Measurements from ENCODE around the gene WT1. TPM values are rescaled to one million over a fixed set of nuclear protein-coding genes. Genes with fewer than 3 reads are reported as not detected.
A peak's percentile ranks its signal among the peaks of the same experiment; 100 is the strongest.

The WT1 gene
- total RNA-seq, 2 donors from 2014 or later, result not detected

DNA sequence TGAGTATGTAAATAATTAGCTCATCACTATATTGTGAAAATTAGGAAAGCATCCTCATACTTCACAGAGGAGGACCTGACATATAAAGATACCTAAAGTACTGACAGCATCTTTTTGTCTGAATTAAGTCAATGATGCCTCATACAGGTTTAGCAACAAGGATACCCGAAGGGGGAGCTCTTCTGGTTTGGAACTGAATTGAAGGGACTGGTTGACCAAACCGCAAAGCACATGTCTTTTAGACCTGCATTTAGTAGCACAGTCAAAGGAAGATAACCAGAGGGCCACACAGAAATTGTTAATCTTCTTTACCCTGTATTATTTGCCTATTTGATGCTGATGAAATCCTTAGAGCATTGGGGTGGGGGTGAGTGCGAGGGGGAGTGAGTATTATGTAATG, 12.9 kb upstream of the WT1 start:
- DNase-seq (ENCODE audit: low spot score) (no peak), ATAC-seq (no peak)
- no peaks in the 10 kb centered on the region for H3K36me3 Mint-ChIP-seq
- H3K27ac Mint-ChIP-seq, result no peak overlapping the region
- H3K9me3 Mint-ChIP-seq, result no peaks in the 10 kb centered on the region
- H3K4me3 Mint-ChIP-seq, result no peak overlapping the region
- peaks cover 20% of the 10 kb centered on the region in 2 donors for H3K27me3 Mint-ChIP-seq
- H3K4me1 Mint-ChIP-seq (ENCODE audit: low read depth in 2 of 2), result no peaks in the 10 kb centered on the region

DNA sequence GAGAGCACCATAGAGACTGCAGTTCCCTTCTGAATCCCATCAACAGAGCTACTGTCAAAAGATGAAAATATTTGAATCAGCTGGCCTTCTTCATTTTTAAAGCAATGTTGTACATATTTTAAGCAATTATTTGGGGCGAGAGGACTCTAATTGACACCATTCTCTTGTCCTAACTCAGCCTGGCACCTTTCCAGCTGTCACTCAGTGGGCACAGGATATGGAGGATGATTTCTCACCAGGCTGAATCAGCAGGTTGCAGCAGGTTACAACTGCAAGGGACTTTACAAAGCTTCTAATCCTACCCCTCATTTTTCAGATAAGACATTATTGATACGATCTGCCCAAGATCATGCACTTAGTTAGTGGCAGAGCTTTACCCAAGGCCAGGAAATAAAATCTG, 11.9 kb upstream of the WT1 start:
- H3K9me3 Mint-ChIP-seq, result no peaks in the 10 kb centered on the region
- no peak for DNase-seq (ENCODE audit: low spot score)

DNA sequence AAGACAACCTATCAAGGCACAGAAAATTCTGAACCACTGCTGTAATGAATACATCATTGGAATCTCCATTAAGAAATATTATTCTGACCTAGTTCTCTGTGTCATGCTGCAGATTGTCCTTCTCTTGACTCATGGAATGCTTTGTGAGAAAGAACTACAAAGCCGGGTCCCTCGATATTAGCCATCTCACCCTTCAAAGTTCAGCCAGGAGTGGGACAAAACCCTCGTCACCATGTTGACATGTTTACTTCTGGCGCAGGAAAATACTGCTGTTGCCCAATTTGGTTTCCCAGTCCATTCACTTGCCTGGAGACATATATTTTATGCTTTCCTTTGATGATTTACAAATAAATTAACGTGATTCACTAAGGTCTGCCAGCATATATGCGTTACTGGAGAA, 10.9 kb upstream of the WT1 start:
- no peak overlapping the region for H3K27ac Mint-ChIP-seq
- H3K4me1 Mint-ChIP-seq (ENCODE audit: low read depth in 2 of 2), result no peaks in the 10 kb centered on the region
- H3K36me3 Mint-ChIP-seq, result no peaks in the 10 kb centered on the region
- H3K4me3 Mint-ChIP-seq, result no peak overlapping the region
- peaks cover 20 to 32% of the 10 kb centered on the region in 2 donors for H3K27me3 Mint-ChIP-seq
- no peaks in the 10 kb centered on the region for H3K9me3 Mint-ChIP-seq
- no peak for ATAC-seq
- no peak for DNase-seq (ENCODE audit: low spot score)

More for the DNA sequence above, 11.9 kb upstream of the WT1 start:
- H3K4me3 Mint-ChIP-seq, result no peak overlapping the region
- H3K27ac Mint-ChIP-seq, result no peak overlapping the region
- H3K36me3 Mint-ChIP-seq, result no peaks in the 10 kb centered on the region
- no peak for ATAC-seq
- H3K27me3 Mint-ChIP-seq, result peaks cover 20 to 22% of the 10 kb centered on the region in 2 donors
- no peaks in the 10 kb centered on the region for H3K4me1 Mint-ChIP-seq (ENCODE audit: low read depth in 2 of 2)

DNA sequence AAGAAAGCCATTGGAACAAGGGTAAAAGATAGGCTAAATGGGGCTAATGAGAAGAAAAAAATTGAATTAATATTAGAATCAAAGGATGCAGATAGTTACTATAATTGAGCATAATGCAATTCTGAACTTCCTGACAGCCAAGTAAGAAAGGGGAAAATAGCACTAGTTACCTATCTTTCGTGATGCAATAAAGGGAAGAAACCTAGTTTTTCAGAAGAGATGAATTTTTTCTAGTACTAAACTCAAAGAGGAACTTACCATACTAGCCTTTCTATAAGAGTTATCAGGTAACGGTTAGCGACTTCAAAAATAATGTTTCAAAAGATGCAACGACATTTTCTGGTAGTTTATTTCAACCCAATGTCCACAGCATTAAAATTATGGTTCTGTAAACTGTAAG, 8.8 kb upstream of the WT1 start:
- DNase-seq (ENCODE audit: low spot score) (no peak), ATAC-seq (no peak)
- Mint-ChIP-seq H3K36me3 (peaks cover 5% of the 10 kb centered on the region), H3K4me1 (ENCODE audit: low read depth in 2 of 2) (no peaks in the 10 kb centered on the region), H3K27ac (no peak overlapping the region), H3K27me3 (peaks cover 32 to 44% of the 10 kb centered on the region in 2 donors), H3K9me3 (no peaks in the 10 kb centered on the region), H3K4me3 (no peak overlapping the region)

DNA sequence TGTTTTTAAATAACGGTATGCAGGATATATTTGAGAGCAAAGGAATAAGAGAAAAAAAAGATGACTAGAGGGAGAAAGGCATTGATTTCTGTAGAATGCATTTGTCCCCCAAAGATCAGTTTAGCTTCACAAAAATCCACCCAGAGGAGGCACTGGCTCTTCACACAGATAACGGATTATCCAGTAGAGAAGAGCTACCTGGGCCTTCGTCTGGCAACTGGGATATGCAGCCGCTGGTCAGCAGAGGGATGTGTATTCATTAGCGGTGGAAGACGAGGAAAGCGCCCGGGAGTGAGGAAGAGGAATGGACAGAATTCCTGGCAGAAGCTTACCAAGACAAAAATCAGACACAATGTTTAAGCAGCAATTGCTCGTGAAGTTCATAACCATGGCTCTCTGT, 5.6 kb upstream of the WT1 start:
- peaks cover 47 to 60% of the 10 kb centered on the region in 2 donors for H3K27me3 Mint-ChIP-seq
- H3K9me3 Mint-ChIP-seq, result no peaks in the 10 kb centered on the region
- DNase-seq (ENCODE audit: low spot score) (no peak), ATAC-seq (no peak)
- H3K4me1 Mint-ChIP-seq (ENCODE audit: low read depth in 2 of 2), result no peaks in the 10 kb centered on the region
- peaks cover 5% of the 10 kb centered on the region for H3K36me3 Mint-ChIP-seq
- H3K4me3 Mint-ChIP-seq, result no peak overlapping the region
- no peak overlapping the region for H3K27ac Mint-ChIP-seq

DNA sequence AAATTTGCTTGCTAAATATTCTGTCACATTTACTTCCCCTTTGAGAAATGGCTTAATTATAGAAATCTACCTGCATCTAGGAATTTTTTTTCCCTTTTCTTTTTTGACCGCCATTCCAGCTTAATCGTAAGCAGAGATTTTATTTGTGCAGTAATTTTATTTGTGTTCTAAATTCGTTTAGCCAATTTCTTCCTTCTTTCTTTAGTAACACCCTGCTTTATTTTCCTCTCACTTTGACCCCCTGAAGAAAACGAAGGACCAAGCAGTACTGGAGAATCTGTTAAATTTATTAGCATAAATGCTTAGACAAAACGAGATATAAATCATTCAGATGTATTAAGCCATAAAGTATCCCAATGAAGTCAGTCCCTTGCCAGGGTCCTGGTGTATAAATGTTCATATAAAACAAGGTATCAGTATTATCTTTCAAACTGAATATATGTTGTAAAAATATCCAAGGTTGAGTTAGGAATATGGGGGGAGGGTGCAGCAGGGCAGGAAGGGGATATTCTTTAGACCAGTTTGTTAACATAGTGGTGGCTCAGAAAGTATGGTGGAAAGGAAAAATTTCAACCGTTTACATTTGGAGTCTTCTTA, 5.1 kb upstream of the WT1 start:
- Mint-ChIP-seq H3K9me3 (no peaks in the 10 kb centered on the region), H3K4me1 (ENCODE audit: low read depth in 2 of 2) (no peaks in the 10 kb centered on the region)
- ATAC-seq, result no peak

DNA sequence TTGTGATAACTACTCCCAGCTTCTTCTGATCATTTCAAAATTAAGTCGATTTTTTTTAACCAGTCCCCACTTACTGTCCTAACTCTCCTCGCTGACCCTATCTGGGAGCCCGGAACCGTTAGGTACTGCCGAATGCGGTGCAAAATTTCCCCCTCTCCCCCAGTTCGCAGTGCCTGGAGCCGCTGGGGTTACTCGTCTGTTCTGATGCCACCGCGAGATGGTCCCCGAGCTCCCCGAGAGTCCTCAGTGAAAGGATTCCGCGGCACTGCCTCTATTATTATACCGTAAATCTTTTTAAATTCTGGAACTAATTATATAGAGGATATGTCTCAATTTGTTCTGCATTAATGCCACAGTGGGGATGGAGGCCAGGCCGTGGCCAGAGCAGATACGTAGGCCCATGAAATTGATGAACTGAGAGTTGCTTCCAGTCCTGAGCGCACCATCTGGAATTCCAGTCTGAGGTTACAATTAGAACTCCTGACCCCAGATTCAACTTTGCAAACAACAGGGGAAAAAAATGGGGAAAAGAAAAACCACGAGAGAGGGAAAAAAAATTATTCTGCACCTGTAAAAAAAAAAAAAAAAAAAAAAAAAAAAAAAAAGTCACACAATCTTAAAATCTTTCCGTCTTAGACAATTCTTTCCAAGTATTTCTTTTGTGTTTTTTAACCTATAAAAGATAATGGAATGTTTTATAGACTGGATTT, 4.3 kb upstream of the WT1 start:
- Mint-ChIP-seq H3K9me3 (no peaks in the 10 kb centered on the region), H3K4me1 (ENCODE audit: low read depth in 2 of 2) (no peaks in the 10 kb centered on the region), H3K27ac (no peak overlapping the region), H3K27me3 (peaks cover 48 to 63% of the 10 kb centered on the region in 2 donors), H3K4me3 (no peak overlapping the region), H3K36me3 (peaks cover 5% of the 10 kb centered on the region)
- DNase-seq (ENCODE audit: low spot score) (no peak), ATAC-seq (no peak)

More for the DNA sequence above, 5.1 kb upstream of the WT1 start:
- DNase-seq (ENCODE audit: low spot score), result no peak
- H3K4me3 Mint-ChIP-seq, result no peak overlapping the region
- no peak overlapping the region for H3K27ac Mint-ChIP-seq
- peaks cover 5% of the 10 kb centered on the region for H3K36me3 Mint-ChIP-seq
- H3K27me3 Mint-ChIP-seq, result peaks cover 48 to 63% of the 10 kb centered on the region in 2 donors

DNA sequence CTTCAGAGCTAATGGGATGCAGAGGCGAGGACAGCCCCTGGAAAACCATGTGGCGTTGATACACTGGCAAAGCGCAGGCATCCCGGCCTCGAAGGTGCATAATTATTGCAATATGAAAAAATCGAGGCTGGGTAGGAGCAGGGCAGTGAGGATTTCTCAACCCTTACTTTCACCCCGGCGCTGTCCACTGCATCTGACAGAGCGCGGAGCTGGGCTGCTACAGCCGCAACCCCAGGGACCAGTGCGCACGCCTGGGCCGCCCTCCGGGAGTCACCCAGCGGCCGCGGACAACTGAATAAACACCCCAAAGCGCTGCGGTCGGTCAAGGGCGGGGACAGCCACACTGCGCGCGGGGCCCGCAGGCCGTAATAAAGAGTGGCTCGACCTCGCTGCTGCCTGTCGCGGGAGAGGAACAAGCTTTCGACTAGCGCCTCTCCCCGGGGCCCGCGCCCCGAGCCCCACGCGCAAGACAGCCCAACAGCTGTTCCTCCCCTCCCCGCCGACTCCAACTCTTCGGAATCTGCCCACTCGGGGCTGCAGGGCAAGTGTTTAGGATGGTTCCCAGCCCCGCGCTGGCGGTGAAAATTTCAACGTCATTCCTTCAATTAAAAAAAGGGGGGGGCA, 3.6 kb upstream of the WT1 start:
- peaks cover 46 to 59% of the 10 kb centered on the region in 2 donors for H3K27me3 Mint-ChIP-seq
- ATAC-seq (peak in 1 of 2 donors; percentile 32), DNase-seq (ENCODE audit: low spot score) (no peak)
- H3K9me3 Mint-ChIP-seq, result no peaks in the 10 kb centered on the region
- H3K36me3 Mint-ChIP-seq, result peaks cover 5% of the 10 kb centered on the region
- no peak overlapping the region for H3K4me3 Mint-ChIP-seq
- H3K27ac Mint-ChIP-seq, result no peak overlapping the region
- no peaks in the 10 kb centered on the region for H3K4me1 Mint-ChIP-seq (ENCODE audit: low read depth in 2 of 2)

DNA sequence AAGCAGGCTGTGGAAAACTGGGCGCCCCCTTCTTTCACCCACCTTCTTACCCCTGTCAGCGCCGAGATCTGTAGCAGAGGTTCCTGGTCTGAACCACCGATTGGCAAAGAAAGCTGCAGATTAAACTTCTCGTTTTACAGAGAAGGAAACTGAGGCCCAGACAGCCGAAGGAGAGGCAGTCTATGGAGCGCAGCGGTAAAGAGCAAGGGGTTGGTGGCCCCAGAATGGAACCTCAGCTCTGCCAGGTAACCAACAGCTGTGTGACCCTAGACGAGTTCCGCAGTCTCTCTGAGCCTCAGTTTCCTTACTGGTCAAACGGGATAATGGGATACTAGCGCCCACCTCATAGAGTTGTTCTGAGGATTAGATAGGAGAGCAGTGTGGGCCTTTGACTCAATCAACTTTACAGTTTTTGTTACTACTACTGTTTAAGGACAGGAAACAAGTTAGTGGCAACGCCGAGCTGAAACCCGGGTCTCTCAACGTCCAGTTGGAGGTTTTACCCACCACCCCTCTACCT, 3.1 kb upstream of the WT1 start:
- ATAC-seq (no peak), DNase-seq (ENCODE audit: low spot score) (no peak)
- peaks cover 5% of the 10 kb centered on the region for H3K36me3 Mint-ChIP-seq
- peaks cover 52 to 65% of the 10 kb centered on the region in 2 donors for H3K27me3 Mint-ChIP-seq
- H3K27ac Mint-ChIP-seq, result no peak overlapping the region
- H3K9me3 Mint-ChIP-seq, result no peaks in the 10 kb centered on the region
- H3K4me1 Mint-ChIP-seq (ENCODE audit: low read depth in 2 of 2), result no peaks in the 10 kb centered on the region
- no peak overlapping the region for H3K4me3 Mint-ChIP-seq

DNA sequence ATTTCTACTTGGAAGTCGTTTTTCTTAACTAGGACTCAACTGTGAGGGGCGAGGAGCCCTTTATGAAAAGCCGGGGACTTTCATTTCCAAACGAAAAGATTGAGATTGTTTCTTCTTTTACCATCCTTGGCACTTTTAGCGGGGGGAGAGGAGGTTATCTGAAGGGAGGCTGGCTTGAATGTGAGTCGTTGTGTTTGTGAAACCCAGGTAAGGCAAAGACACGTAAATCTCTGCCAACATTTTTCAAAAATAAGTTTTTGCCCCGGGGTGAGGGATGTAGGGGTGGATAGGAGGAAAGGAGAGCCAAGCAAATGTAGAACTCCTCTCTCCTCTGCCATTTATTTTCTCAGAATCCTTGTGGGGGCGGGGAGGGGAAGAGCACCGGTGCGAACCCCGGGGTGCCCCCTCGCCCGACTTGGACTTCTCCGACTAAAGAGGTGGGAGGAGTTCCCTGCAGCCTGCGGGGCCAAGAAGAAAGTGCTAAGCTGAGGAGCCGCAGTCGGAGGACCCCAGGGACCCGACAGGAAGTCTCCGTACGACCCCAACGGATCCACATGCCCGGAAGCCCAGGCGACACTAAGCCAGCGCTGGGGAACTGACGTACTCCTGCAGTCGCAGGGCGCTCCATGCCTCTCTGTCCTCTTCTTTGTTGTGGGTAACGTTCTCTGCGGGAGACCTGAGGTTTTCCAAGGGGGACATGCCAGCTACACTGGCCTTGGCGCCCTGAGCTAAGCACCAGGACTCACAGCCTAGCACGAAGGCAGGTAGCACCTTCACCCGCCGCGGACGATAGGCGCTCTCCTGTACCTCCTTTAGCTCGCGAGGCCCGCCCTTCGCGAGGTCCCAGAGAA, 2.4 kb upstream of the WT1 start:
- H3K36me3 Mint-ChIP-seq, result peaks cover 5% of the 10 kb centered on the region
- no peaks in the 10 kb centered on the region for H3K4me1 Mint-ChIP-seq (ENCODE audit: low read depth in 2 of 2)
- no peak overlapping the region for H3K27ac Mint-ChIP-seq
- no peaks in the 10 kb centered on the region for H3K9me3 Mint-ChIP-seq
- no peak for ATAC-seq
- no peak for DNase-seq (ENCODE audit: low spot score)
- peaks cover 58 to 72% of the 10 kb centered on the region in 2 donors for H3K27me3 Mint-ChIP-seq
- H3K4me3 Mint-ChIP-seq, result no peak overlapping the region

DNA sequence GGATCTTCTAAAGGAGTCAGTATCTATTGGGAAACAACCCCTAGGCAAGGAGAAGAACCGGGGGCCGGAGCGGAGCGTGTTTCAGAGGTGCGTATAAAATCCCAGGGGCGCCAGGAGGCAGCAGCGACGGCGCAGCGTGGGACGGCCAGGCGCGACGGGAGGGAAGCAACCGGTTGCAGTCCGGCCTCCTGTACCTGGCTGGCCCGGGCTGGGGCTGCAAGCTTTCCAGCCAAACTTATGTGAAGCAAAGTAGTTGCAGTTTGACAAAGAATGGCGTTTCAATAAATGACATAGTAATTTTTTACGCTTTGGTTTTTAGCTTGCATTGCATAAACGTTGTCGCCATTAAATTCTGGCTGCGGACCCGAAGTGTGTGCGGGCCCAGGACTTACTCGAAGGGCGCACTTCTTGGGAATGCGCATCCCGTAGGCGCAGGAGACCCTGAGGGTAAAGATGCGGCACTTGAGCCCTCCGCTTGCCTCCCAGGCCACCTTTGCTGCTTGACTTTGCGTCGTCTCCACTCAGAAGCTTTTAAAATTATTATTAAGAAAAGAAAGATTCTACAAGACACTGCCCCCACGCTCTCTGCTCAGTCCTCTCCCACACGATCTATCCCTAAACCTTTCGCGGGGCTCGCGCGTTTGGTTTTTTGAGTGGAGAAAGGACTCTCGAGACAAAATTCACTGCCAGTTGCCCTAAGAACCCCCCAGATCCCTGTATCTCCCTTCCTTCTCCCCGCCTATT, 1.6 kb upstream of the WT1 start:
- Mint-ChIP-seq H3K4me3 (no peak overlapping the region), H3K27ac (no peak overlapping the region), H3K9me3 (no peaks in the 10 kb centered on the region), H3K27me3 (peaks cover 64 to 73% of the 10 kb centered on the region in 2 donors), H3K4me1 (ENCODE audit: low read depth in 2 of 2) (no peaks in the 10 kb centered on the region), H3K36me3 (peaks cover 5% of the 10 kb centered on the region)
- no peak for DNase-seq (ENCODE audit: low spot score)
- ATAC-seq, result no peak

DNA sequence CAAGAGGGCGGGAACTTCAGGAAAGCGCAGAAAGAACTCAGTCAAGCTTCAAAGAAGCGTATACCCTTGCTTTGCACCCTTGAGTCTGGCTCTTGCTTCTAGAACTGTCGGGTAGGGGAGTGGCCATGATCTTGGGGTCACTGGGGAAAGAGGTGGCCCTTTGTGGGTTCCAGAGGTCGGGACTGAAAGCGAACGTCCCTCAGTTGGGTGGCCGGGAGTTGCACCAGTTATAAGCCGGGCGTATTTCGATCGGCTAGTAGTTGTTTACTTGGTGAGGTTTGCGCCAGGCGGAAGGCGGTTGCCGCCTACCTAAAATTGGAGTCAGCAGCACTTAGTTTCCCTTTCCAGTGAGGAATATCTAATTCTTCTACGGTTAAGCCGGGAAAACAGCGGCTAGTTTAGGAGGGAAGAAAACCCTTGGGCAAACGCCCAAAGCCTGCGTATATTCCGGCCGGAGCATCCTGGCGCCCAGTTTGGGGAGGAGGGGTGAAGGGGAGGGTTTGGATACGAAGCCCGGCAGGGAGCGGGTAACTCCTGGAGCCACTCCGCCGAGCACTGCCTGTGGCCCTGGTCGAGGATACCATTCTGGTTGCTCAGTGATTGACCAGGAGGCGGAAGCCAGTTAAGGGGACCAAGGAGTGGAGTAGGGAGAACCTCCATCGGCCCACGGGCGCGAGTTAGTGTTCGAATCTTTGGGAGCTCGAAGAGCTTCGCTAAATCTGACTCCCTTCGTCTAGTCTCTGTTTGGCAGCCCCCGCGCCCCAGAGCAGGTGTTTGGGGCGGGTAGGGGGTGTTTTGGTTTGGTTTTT, 807 bp upstream of the WT1 start:
- DNase-seq (ENCODE audit: low spot score), result no peak
- Mint-ChIP-seq H3K9me3 (no peaks in the 10 kb centered on the region), H3K36me3 (peaks cover 5% of the 10 kb centered on the region), H3K27ac (no peak overlapping the region), H3K4me3 (no peak overlapping the region), H3K27me3 (peaks cover 62 to 72% of the 10 kb centered on the region in 2 donors), H3K4me1 (ENCODE audit: low read depth in 2 of 2) (no peaks in the 10 kb centered on the region)
- ATAC-seq, result no peak

All from natural killer cell treated with Interleukin-12 subunit alpha and Interleukin-12 subunit beta and Interleukin-15 and Interleukin-18, amount 100 ng/mL, for 72 hours (primary cell).